ENCODE data around the gene CBR1.

The CBR1 gene

GRCh38 chr21:36111238-36111637, 41.4 kb downstream of the CBR1 start:
- H3K4me3 ChIP-seq (ENCODE audit: insufficient read depth, low read length, poor library complexity, severe bottlenecking), result no peak overlapping the region
- H3K27ac ChIP-seq (ENCODE audit: low read depth, low read length), result no peak overlapping the region
- no peak for TF ChIP-seq CTCF (IDR thresholded peaks at IDR 0.05; ENCODE audit: insufficient read depth, low read length, poor library complexity, severe bottlenecking)
- no peak for TF ChIP-seq EZH2phosphoT487 (conservative IDR thresholded peaks at IDR 0.05; ENCODE audit: low read length)
- H3K9me3 ChIP-seq (ENCODE audit: insufficient read depth, low read length), result no peaks in the 10 kb centered on the region
- H2AFZ ChIP-seq (ENCODE audit: low read depth, low read length, severe bottlenecking), result no peak overlapping the region
- no peaks in the 10 kb centered on the region for H3K9me2 ChIP-seq (replicated peaks; ENCODE audit: insufficient read depth, low read length)
- H3K9ac ChIP-seq (ENCODE audit: low read length), result no peak overlapping the region
- H3K79me2 ChIP-seq (ENCODE audit: insufficient read depth, low read length), result no peaks in the 10 kb centered on the region
- no peaks in the 10 kb centered on the region for H3K36me3 ChIP-seq (ENCODE audit: low read length)
- no peak overlapping the region for H3K4me2 ChIP-seq (ENCODE audit: low read depth, low read length, poor library complexity, severe bottlenecking)
- H3K27me3 ChIP-seq (ENCODE audit: low read length), result no peaks in the 10 kb centered on the region
- H4K20me1 ChIP-seq (ENCODE audit: low read depth, low read length), result no peaks in the 10 kb centered on the region
- H3F3A ChIP-seq (ENCODE audit: insufficient read depth), result no peaks in the 10 kb centered on the region

GRCh38 chr21:36113647-36114428, 44.0 kb downstream of the CBR1 start:
- no peaks in the 10 kb centered on the region for H3K79me2 ChIP-seq (ENCODE audit: insufficient read depth, low read length)
- H3K4me2 ChIP-seq (ENCODE audit: low read depth, low read length, poor library complexity, severe bottlenecking), result no peak overlapping the region
- no peak overlapping the region for H2AFZ ChIP-seq (ENCODE audit: low read depth, low read length, severe bottlenecking)
- no peak overlapping the region for H3K9ac ChIP-seq (ENCODE audit: low read length)
- no peaks in the 10 kb centered on the region for H4K20me1 ChIP-seq (ENCODE audit: low read depth, low read length)
- H3K36me3 ChIP-seq (ENCODE audit: low read length), result no peaks in the 10 kb centered on the region
- no peaks in the 10 kb centered on the region for H3F3A ChIP-seq (ENCODE audit: insufficient read depth)
- no peak overlapping the region for H3K27ac ChIP-seq (ENCODE audit: low read depth, low read length)
- no peaks in the 10 kb centered on the region for H3K9me3 ChIP-seq (ENCODE audit: insufficient read depth, low read length)
- TF ChIP-seq CTCF (IDR thresholded peaks at IDR 0.05; ENCODE audit: insufficient read depth, low read length, poor library complexity, severe bottlenecking) (no peak), EZH2phosphoT487 (conservative IDR thresholded peaks at IDR 0.05; ENCODE audit: low read length) (no peak)
- H3K4me3 ChIP-seq (ENCODE audit: insufficient read depth, low read length, poor library complexity, severe bottlenecking), result no peak overlapping the region
- H3K9me2 ChIP-seq (replicated peaks; ENCODE audit: insufficient read depth, low read length), result no peaks in the 10 kb centered on the region
- no peaks in the 10 kb centered on the region for H3K27me3 ChIP-seq (ENCODE audit: low read length)

GRCh38 chr21:36115138-36115730, 45.4 kb downstream of the CBR1 start:
- no peak overlapping the region for H3K4me3 ChIP-seq (ENCODE audit: insufficient read depth, low read length, poor library complexity, severe bottlenecking)
- no peaks in the 10 kb centered on the region for H3K27me3 ChIP-seq (ENCODE audit: low read length)
- H3K9ac ChIP-seq (ENCODE audit: low read length), result no peak overlapping the region
- H2AFZ ChIP-seq (ENCODE audit: low read depth, low read length, severe bottlenecking), result no peak overlapping the region
- no peak overlapping the region for H3K4me2 ChIP-seq (ENCODE audit: low read depth, low read length, poor library complexity, severe bottlenecking)
- no peak overlapping the region for H3K27ac ChIP-seq (ENCODE audit: low read depth, low read length)
- no peaks in the 10 kb centered on the region for H4K20me1 ChIP-seq (ENCODE audit: low read depth, low read length)
- no peaks in the 10 kb centered on the region for H3K79me2 ChIP-seq (ENCODE audit: insufficient read depth, low read length)
- no peak for TF ChIP-seq CTCF (IDR thresholded peaks at IDR 0.05; ENCODE audit: insufficient read depth, low read length, poor library complexity, severe bottlenecking)
- no peak for TF ChIP-seq EZH2phosphoT487 (conservative IDR thresholded peaks at IDR 0.05; ENCODE audit: low read length)
- no peaks in the 10 kb centered on the region for H3K9me2 ChIP-seq (replicated peaks; ENCODE audit: insufficient read depth, low read length)
- H3K9me3 ChIP-seq (ENCODE audit: insufficient read depth, low read length), result no peaks in the 10 kb centered on the region
- H3K36me3 ChIP-seq (ENCODE audit: low read length), result no peaks in the 10 kb centered on the region
- no peaks in the 10 kb centered on the region for H3F3A ChIP-seq (ENCODE audit: insufficient read depth)

Data from SU-DHL-6 (cell line).